GM15510 (cell line): Measurements from ENCODE around the gene PTCD2.

ENCODE experiments used
- POLR2A ChIP-seq: IDR thresholded peaks from 3 replicates; pipeline ENCODE4 v1.6.1; 2011; ENCODE audit warnings: borderline replicate concordance; ENCODE audit not compliant: insufficient read length; ENCODE audit errors: extremely low read depth

The PTCD2 gene

DNA sequence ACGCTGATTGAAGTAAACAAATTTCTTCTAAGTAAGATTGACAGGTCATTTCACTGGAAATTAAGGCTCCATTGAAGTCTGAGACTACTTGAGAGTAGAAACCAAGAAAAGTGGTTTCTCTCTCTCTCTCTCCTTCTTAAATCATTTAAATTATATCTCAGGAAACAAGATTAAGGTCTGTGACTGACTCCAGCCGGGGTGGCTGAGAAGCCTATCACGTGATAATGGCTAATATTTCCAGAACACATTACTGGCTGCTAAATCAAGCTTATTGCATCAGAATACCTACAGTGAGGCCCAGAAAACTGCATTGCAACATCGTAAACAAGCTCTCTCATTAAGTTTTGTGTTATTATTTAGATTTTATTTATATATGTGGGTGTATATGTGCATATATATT, 88.4 kb downstream of the PTCD2 start:
- no peak for TF ChIP-seq POLR2A

DNA sequence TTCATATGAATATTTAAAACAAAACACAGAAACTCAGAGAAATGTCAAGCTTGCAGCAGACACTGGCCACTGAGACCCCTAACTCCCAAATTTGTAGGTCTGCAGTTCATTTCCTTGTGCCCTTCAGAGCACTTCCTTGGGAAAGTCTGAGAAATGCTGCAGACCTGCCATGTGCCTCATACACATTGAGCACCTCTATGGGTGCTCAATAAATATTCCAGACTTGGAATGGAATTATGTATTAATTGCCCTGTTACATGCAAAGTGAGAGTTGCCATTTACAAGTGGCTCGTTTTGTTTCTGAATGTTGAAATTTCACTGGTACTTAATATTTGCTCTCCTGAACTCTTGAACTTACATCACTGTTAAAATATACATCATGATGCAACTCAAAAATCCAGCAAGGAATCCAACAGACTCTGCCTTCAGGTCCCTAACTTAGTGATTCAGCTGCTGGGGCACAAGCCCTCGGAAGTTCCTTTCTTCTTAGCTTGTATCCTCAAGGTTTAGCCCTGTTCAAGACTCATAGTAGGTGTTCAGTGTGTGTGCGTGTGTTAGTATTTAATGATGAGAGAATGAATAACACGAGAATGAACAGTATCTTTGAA, 90.6 kb downstream of the PTCD2 start:
- no peak for TF ChIP-seq POLR2A

- no peak for TF ChIP-seq POLR2A
Observed at GRCh38 chr5:72412283-72413055, 92.3 kb downstream of the PTCD2 start.

- no peak for TF ChIP-seq POLR2A
Observed at GRCh38 chr5:72415616-72416325, 95.6 kb downstream of the PTCD2 start.

DNA sequence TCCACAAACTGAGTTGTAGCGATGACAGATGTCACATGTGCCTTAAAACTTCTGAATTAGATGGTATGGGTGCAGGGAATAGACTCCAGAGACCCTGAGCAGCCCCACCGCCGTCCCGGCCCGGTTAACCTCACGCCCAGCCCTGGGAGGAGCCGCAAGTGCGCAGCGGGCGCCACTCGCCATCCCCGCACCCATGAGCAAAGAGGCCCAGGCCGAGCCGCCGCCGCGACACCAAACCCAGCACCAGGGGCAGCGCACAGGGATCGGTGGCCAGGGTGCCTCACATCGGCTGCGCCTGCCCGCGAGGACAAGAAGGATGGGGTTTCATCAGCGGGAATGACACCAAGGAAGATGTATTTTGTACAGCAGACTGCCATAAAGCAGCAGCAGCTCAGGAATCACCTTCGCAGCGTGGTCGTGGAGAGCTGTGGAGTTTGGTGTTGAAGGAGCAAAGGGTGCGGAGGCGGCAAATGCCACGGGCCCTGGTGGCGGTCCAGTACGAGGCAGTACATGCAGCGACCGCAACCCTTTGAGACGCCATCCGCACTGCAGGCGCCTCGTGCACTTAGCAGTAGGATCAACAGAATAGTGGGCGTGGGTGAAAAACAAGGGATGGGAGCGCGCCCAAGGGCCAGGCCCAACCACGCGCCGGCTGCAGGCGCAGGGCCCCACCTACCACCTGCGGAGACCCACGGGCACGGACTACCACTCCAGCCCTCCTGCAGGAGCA, 97.3 kb downstream of the PTCD2 start:
- no peak for TF ChIP-seq POLR2A
